H9 (cell line): Measurements from ENCODE around the gene POTED. TPM values are rescaled to one million over a fixed set of nuclear protein-coding genes. Genes with fewer than 3 reads are reported as not detected.
"Not testable (repeated sequence)": the region's sequence is repeated elsewhere in the genome, so short reads cannot be mapped to it uniquely, and the experiment has no call there.

Experiments
- DNase-seq: peaks from one replicate; pipeline ENCODE4 v3.0.0-alpha.2; 2017
- H2AFZ ChIP-seq: one replicate; pipeline ENCODE4 v1.6.1; 2013; ENCODE audit warnings: mild to moderate bottlenecking, low read length, control low read depth, moderate library complexity
- H2AK5ac ChIP-seq: 2 replicates; pipeline ENCODE4 v1.6.1; 2013; ENCODE audit warnings: low read length, control low read depth, mixed read lengths; ENCODE audit not compliant: insufficient read length
- H2BK120ac ChIP-seq: one replicate; pipeline ENCODE4 v1.6.1; 2013; ENCODE audit warnings: low read depth, mild to moderate bottlenecking, low read length, control low read depth, inconsistent platforms; ENCODE audit not compliant: poor library complexity, severe bottlenecking
- H2BK12ac ChIP-seq: 2 replicates; pipeline ENCODE4 v1.6.1; 2013; ENCODE audit warnings: low read length, control low read depth, mixed read lengths, low read depth; ENCODE audit not compliant: insufficient read length
- H2BK15ac ChIP-seq: 2 replicates; pipeline ENCODE4 v1.6.1; 2013; ENCODE audit warnings: low read depth, low read length, control low read depth
- H2BK20ac ChIP-seq: one replicate; pipeline ENCODE4 v1.6.1; 2013; ENCODE audit warnings: low read depth, mild to moderate bottlenecking, low read length, control low read depth, inconsistent platforms; ENCODE audit not compliant: poor library complexity, severe bottlenecking
- H2BK5ac ChIP-seq: 2 replicates; pipeline ENCODE4 v1.6.1; 2013; ENCODE audit warnings: low read length, control low read depth, mixed read lengths; ENCODE audit not compliant: insufficient read length
- H3K14ac ChIP-seq: 2 replicates; pipeline ENCODE4 v1.6.1; 2013; ENCODE audit warnings: low read length, control low read depth; ENCODE audit not compliant: insufficient read depth
- H3K18ac ChIP-seq: 2 replicates; pipeline ENCODE4 v1.6.1; 2013; ENCODE audit warnings: low read depth, mild to moderate bottlenecking, mixed read lengths, low read length, control low read depth; ENCODE audit not compliant: insufficient read length
- H3K23ac ChIP-seq: 2 replicates; pipeline ENCODE4 v1.6.1; 2013; ENCODE audit warnings: low read length, control low read depth, mixed read lengths, low read depth; ENCODE audit not compliant: insufficient read length
- H3K23me2 ChIP-seq: 2 replicates; pipeline ENCODE4 v1.6.1; 2013; ENCODE audit warnings: low read depth, mild to moderate bottlenecking, mixed read lengths, low read length, control low read depth; ENCODE audit not compliant: insufficient read length, poor library complexity, severe bottlenecking
- H3K27ac ChIP-seq: 2 replicates; pipeline ENCODE4 v1.5.1; 2013; ENCODE audit warnings: low read length, control low read depth, mixed read lengths, low read depth; ENCODE audit not compliant: insufficient read length
- H3K27me3 ChIP-seq: 2 replicates; pipeline ENCODE4 v1.6.1; 2013; ENCODE audit warnings: low read length, control low read depth, inconsistent platforms; ENCODE audit not compliant: insufficient read depth
- H3K4ac ChIP-seq: 2 replicates; pipeline ENCODE4 v1.6.1; 2013; ENCODE audit warnings: low read depth, mild to moderate bottlenecking, control low read depth, inconsistent platforms, low read length, moderate library complexity
- H3K4me1 ChIP-seq: 2 replicates; pipeline ENCODE4 v1.6.1; 2013; ENCODE audit warnings: low read length, control low read depth, inconsistent platforms; ENCODE audit not compliant: insufficient read depth
- H3K4me2 ChIP-seq: 2 replicates; pipeline ENCODE4 v1.6.1; 2013; ENCODE audit warnings: low read length, control low read depth, mixed read lengths; ENCODE audit not compliant: insufficient read length, insufficient read depth
- H3K56ac ChIP-seq: 2 replicates; pipeline ENCODE4 v1.6.1; 2013; ENCODE audit warnings: low read depth, mild to moderate bottlenecking, mixed read lengths, low read length, control low read depth; ENCODE audit not compliant: insufficient read length
- H3K79me1 ChIP-seq: 2 replicates; pipeline ENCODE4 v1.6.1; 2013; ENCODE audit warnings: low read depth, mild to moderate bottlenecking, moderate library complexity, low read length, control low read depth, inconsistent platforms; ENCODE audit not compliant: insufficient read depth, poor library complexity, severe bottlenecking
- H3K79me2 ChIP-seq: 2 replicates; pipeline ENCODE4 v1.6.1; 2013; ENCODE audit warnings: low read length, control low read depth, inconsistent platforms; ENCODE audit not compliant: insufficient read depth
- H3K9ac ChIP-seq: 2 replicates; pipeline ENCODE4 v1.6.1; 2013; ENCODE audit warnings: low read length, control low read depth, mixed read lengths; ENCODE audit not compliant: insufficient read length; ENCODE audit errors: extremely low read depth
- H3K9me3 ChIP-seq: one replicate; pipeline ENCODE4 v1.6.1; 2013; ENCODE audit warnings: low read depth, low read length, inconsistent platforms; ENCODE audit not compliant: control insufficient read depth
- H3T11ph ChIP-seq: one replicate; pipeline ENCODE4 v1.6.1; 2013; ENCODE audit warnings: mild to moderate bottlenecking, low read length, control low read depth, inconsistent platforms
- H4K20me1 ChIP-seq: one replicate; pipeline ENCODE4 v1.6.1; 2013; ENCODE audit not compliant: control insufficient read depth, insufficient read length, insufficient read depth
- H4K5ac ChIP-seq: 2 replicates; pipeline ENCODE4 v1.6.1; 2013; ENCODE audit warnings: low read depth, mild to moderate bottlenecking, mixed read lengths, low read length, control low read depth; ENCODE audit not compliant: insufficient read length
- H4K8ac ChIP-seq: replicated peaks from 2 replicates; pipeline ENCODE4 v1.6.1; 2013; ENCODE audit warnings: low read length, control low read depth, mixed read lengths, low read depth; ENCODE audit not compliant: insufficient read length
- H4K91ac ChIP-seq: 2 replicates; pipeline ENCODE4 v1.6.1; 2013; ENCODE audit warnings: low read depth, mild to moderate bottlenecking, moderate library complexity, mixed read lengths, low read length, control low read depth; ENCODE audit not compliant: insufficient read length
- H3K27ac Mint-ChIP-seq, 3 experiments: 2 replicates in 2 of 3; 3 replicates in 1 of 3; pipeline ENCODE4 v1.8.0; 2020 to 2021; ENCODE audit warnings: mixed read lengths in 3 of 3, mild to moderate bottlenecking in 1 of 3, moderate library complexity in 1 of 3
- H3K27me3 Mint-ChIP-seq: 2 replicates; pipeline ENCODE4 v1.8.0; 2021; ENCODE audit warnings: low read depth, mild to moderate bottlenecking, moderate library complexity, mixed read lengths
- H3K36me3 Mint-ChIP-seq, 3 experiments: 2 replicates in 2 of 3; 3 replicates in 1 of 3; pipeline ENCODE4 v1.8.0; 2020 to 2021; ENCODE audit warnings: low read depth in 3 of 3, mixed read lengths in 3 of 3; ENCODE audit not compliant: insufficient read depth in 1 of 3
- H3K4me1 Mint-ChIP-seq, 2 experiments: 2 replicates each; pipeline ENCODE4 v1.8.0; 2020; ENCODE audit warnings: mixed read lengths in 2 of 2
- H3K4me3 Mint-ChIP-seq, 2 experiments: 2 replicates in 1 of 2; 3 replicates in 1 of 2; pipeline ENCODE4 v1.8.0; 2020 to 2021; ENCODE audit warnings: mild to moderate bottlenecking in 2 of 2, mixed read lengths in 2 of 2, moderate library complexity in 1 of 2
- H3K9me3 Mint-ChIP-seq, 2 experiments: 2 replicates in 1 of 2; 3 replicates in 1 of 2; pipeline ENCODE4 v1.8.0; 2020; ENCODE audit warnings: mild to moderate bottlenecking in 2 of 2, mixed read lengths in 2 of 2, moderate library complexity in 1 of 2
- WGBS: extraction: QIAGEN DNeasy Blood & Tissue Kit; methylation state at CpG from one replicate; pipeline ENCODE4 v1.1.7; 2013; ENCODE audit warnings: missing lambda C conversion rate, low lambda C conversion rate, mixed read lengths; ENCODE audit not compliant: insufficient read length; ENCODE audit errors: extremely low coverage; 5-methylcytosine and 5-hydroxymethylcytosine counted together
- long read RNA-seq: library from polyadenylated mRNA; unstranded; transcript quantifications from one replicate; pipeline ENCODE4 v2.0.0, GENCODE V29; 2020
- total RNA-seq: library from RNA; stranded (reverse); gene quantifications from 2 replicates; pipeline ENCODE4 v1.2.1, GENCODE V29; 2021

POTED gene
- not detected in 2 replicates for total RNA-seq
- long read RNA-seq, result 0 reads

GRCh38 chr21:13609477-13609876 is at the start of gene POTED:
Gene POTED (plus strand): TSS chr21:13609777. CDS start chr21:13610229, 452 bp downstream.
- not testable (repeated sequence) for H3K23ac ChIP-seq, H3K79me2 ChIP-seq, H3K56ac ChIP-seq, H2BK15ac ChIP-seq, H2BK120ac ChIP-seq, H3K4me1 ChIP-seq, H3K4me3 Mint-ChIP-seq, H4K91ac ChIP-seq, H3K79me1 ChIP-seq, H3K27ac ChIP-seq, H3K9ac ChIP-seq, H4K8ac ChIP-seq, H3K9me3 ChIP-seq, H3T11ph ChIP-seq, H3K14ac ChIP-seq, H3K9me3 Mint-ChIP-seq, H2BK12ac ChIP-seq, H4K20me1 ChIP-seq, H2AK5ac ChIP-seq, H2AFZ ChIP-seq, H3K36me3 Mint-ChIP-seq, H2BK5ac ChIP-seq, H3K4ac ChIP-seq, H3K27me3 ChIP-seq, H3K27me3 Mint-ChIP-seq, H2BK20ac ChIP-seq, DNase-seq, H3K23me2 ChIP-seq, H3K27ac Mint-ChIP-seq, H3K4me1 Mint-ChIP-seq, H3K4me2 ChIP-seq, H4K5ac ChIP-seq, H3K18ac ChIP-seq
- WGBS, result no CpG with 5 or more reads among the region's 42 CpGs

GRCh38 chr21:13650101-13650500 is 40.5 kb downstream of the POTED start:
- not testable (repeated sequence) for H2BK12ac ChIP-seq, H3T11ph ChIP-seq, H3K4me1 ChIP-seq, H3K79me2 ChIP-seq, H2AK5ac ChIP-seq, H3K4me1 Mint-ChIP-seq, H4K91ac ChIP-seq, DNase-seq, H3K23ac ChIP-seq, H3K9me3 ChIP-seq, H4K5ac ChIP-seq, H3K9ac ChIP-seq, H3K18ac ChIP-seq, H4K20me1 ChIP-seq, H2BK5ac ChIP-seq, H3K27ac Mint-ChIP-seq, H2BK20ac ChIP-seq, H2BK120ac ChIP-seq, H3K14ac ChIP-seq, H4K8ac ChIP-seq, H3K4me3 Mint-ChIP-seq, H3K27ac ChIP-seq, H3K4me2 ChIP-seq, H2AFZ ChIP-seq, H3K79me1 ChIP-seq, H2BK15ac ChIP-seq, H3K27me3 Mint-ChIP-seq, H3K4ac ChIP-seq, H3K56ac ChIP-seq, H3K27me3 ChIP-seq, H3K36me3 Mint-ChIP-seq, H3K9me3 Mint-ChIP-seq, H3K23me2 ChIP-seq
- no CpG with 5 or more reads among the region's 5 CpGs for WGBS
